Vagina (tissue), 2 donors: Measurements from ENCODE around the gene RASSF8.

Experiments used
- CTCF ChIP-seq, 3 experiments: fragments of 450-650 bp in 2 of 3; fragments of 200-600 bp in 1 of 3; sonication (generic) in 1 of 3; IDR thresholded peaks; one replicate each; pipeline ENCODE4 v1.5.1; 2017 to 2019; ENCODE audit warnings: antibody characterized with exemption in 3 of 3, mild to moderate bottlenecking in 2 of 3, moderate library complexity in 2 of 3
- POLR2A ChIP-seq, 2 donors: fragments of 450-650 bp; IDR thresholded peaks; one replicate each; pipeline ENCODE4 v1.6.1; 2017; ENCODE audit warnings: antibody characterized with exemption in 2 of 2, mild to moderate bottlenecking in 2 of 2, moderate library complexity in 2 of 2
- POLR2AphosphoS5 ChIP-seq, 2 donors: sonication (generic); formaldehyde crosslinking; IDR thresholded peaks; one replicate each; pipeline ENCODE4 v1.9.0; 2017; ENCODE audit warnings: antibody characterized with exemption in 2 of 2, mild to moderate bottlenecking in 2 of 2, low read depth in 1 of 2; ENCODE audit not compliant: insufficient read depth in 1 of 2

DNA sequence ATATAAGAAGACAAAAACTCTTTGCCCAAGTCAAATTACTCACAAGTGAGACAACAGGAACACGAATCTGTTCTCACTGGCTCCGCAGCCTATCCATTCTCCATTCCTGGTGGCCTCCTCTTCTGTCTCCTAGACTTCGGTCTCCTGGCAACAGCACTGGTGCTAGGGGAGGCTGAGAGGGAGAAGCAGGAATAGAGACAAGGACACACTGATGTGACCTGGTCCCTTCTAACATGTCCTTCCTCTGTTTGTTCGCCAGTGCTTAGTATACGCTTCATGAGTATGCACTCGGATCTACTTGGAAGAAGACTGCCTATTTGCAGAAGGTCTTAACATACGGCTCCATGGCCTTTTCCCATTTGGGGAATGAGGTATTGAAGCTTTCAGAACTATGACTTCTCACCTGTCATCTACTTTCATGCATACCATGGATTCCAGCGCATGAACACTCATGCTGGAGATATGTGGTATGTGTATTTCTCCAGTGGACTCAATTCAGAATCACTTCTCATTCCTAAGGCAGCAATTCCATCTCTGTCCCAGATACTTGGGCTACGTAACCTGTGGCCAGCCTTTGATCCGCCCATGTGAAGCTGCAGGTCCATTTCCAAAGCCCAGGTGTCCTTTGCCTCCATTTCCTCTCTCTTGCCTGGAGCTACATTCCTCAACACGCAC lies 132.5 kb downstream of the RASSF8 start:
- TF ChIP-seq POLR2A (IDR thresholded peaks at IDR 0.05) (no peak), POLR2AphosphoS5 (IDR thresholded peaks at IDR 0.05; ENCODE audit: insufficient read depth in 1 of 2, low read depth in 1 of 2) (no peak), CTCF (IDR thresholded peaks at IDR 0.05) (no peak)
